ENCODE data around the gene MDGA2. TPM values are rescaled to one million over a fixed set of nuclear protein-coding genes. Genes with fewer than 3 reads are reported as not detected.

MDGA2 gene
- total RNA-seq, 2 experiments from 2014 or later, result not detected

GRCh38 chr14:46818147-46818546, 857.3 kb downstream of the MDGA2 start:
- intact Hi-C loops (cut with DNase I, micrococcal nuclease), result no loop called here
- ChIA-PET CTCF (no interaction called here), POLR2A (no interaction called here)
- H3K36me3 Mint-ChIP-seq (ENCODE audit: low read depth), result no peaks in the 10 kb centered on the region
- H3K9me3 Mint-ChIP-seq (ENCODE audit: low read depth), result peaks cover 9% of the 10 kb centered on the region
- no peak for DNase-seq
- no peak overlapping the region for H3K27ac Mint-ChIP-seq
- H3K4me3 Mint-ChIP-seq, result no peak overlapping the region
- H3K27me3 Mint-ChIP-seq, result no peaks in the 10 kb centered on the region
- no peaks in the 10 kb centered on the region for H3K4me1 Mint-ChIP-seq
- no peak for ATAC-seq

DNA sequence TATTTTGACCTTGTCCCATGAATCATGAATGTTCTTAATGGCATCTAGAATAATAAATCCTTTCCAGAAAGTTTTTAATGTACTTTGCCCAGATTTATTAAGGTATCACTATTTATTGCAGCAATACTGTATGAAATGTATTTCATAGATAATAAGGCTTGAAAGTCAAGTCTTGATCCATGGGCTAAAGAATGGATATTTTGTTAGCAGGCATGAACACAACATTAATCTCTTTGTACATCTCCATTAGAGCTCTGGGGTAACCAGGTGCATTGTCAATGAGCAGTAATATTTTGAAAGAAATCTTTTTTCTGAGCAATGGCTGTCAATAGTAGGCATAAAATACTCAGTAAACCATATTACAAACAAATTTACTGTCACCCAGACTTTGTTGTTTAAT, 882.3 kb downstream of the MDGA2 start:
- H3K27me3 Mint-ChIP-seq, result no peaks in the 10 kb centered on the region
- DNase-seq (no peak), ATAC-seq (no peak)
- peaks cover 20% of the 10 kb centered on the region for H3K9me3 Mint-ChIP-seq (ENCODE audit: low read depth)
- H3K27ac Mint-ChIP-seq, result no peak overlapping the region
- H3K4me3 Mint-ChIP-seq, result no peak overlapping the region
- intact Hi-C loops (cut with DNase I, micrococcal nuclease), result no loop called here
- ChIA-PET CTCF (no interaction called here), POLR2A (no interaction called here)
- H3K36me3 Mint-ChIP-seq (ENCODE audit: low read depth), result no peaks in the 10 kb centered on the region
- no peaks in the 10 kb centered on the region for H3K4me1 Mint-ChIP-seq
